Aorta (tissue), 5 donors: ENCODE results near the gene IL3. TPM values are rescaled to one million over a fixed set of nuclear protein-coding genes. Genes with fewer than 3 reads are reported as not detected.
A peak's percentile ranks its signal among the peaks of the same experiment; 100 is the strongest.

ENCODE experiments used
- ATAC-seq: fragments of 200-7000 bp; cut with Tn5 transposase; one replicate; pipeline ENCODE4 v1.9.1; 2022; ENCODE audit warnings: moderate library complexity; ENCODE audit not compliant: low FRiP score
- DNase-seq, 2 donors: peaks; one replicate each; pipeline ENCODE4 v3.0.0-alpha.2; 2020
- H3K27ac ChIP-seq, 2 donors: one replicate each; pipeline ENCODE4 v1.5.1; 2013; ENCODE audit warnings: low read length in 2 of 2, mild to moderate bottlenecking in 2 of 2, moderate library complexity in 2 of 2, control low read depth in 1 of 2, inconsistent platforms in 1 of 2, low read depth in 1 of 2
- H3K27me3 ChIP-seq, 2 donors: one replicate each; pipeline ENCODE4 v1.6.1; 2013; ENCODE audit warnings: control low read depth in 1 of 2, low read length in 1 of 2, mild to moderate bottlenecking in 1 of 2, moderate library complexity in 1 of 2; ENCODE audit not compliant: insufficient read depth in 2 of 2, control insufficient read depth in 1 of 2
- H3K36me3 ChIP-seq, 2 donors: one replicate each; pipeline ENCODE4 v1.6.1; 2013; ENCODE audit warnings: control low read depth in 1 of 2, low read length in 1 of 2, mild to moderate bottlenecking in 1 of 2; ENCODE audit not compliant: insufficient read depth in 2 of 2, control insufficient read depth in 1 of 2
- H3K4me1 ChIP-seq, 2 donors: one replicate each; pipeline ENCODE4 v1.6.1; 2013; ENCODE audit warnings: low read length in 2 of 2, control low read depth in 1 of 2, mild to moderate bottlenecking in 1 of 2, moderate library complexity in 1 of 2; ENCODE audit not compliant: insufficient read depth in 2 of 2, control insufficient read depth in 1 of 2
- H3K4me3 ChIP-seq, 2 donors: one replicate each; pipeline ENCODE4 v1.5.1; 2013; ENCODE audit warnings: low read length in 2 of 2, control low read depth in 1 of 2, mild to moderate bottlenecking in 1 of 2
- H3K9me3 ChIP-seq: one replicate; pipeline ENCODE4 v1.6.1; 2013; ENCODE audit warnings: mild to moderate bottlenecking, low read length; ENCODE audit not compliant: control insufficient read depth
- WGBS, 2 donors: extraction: QIAGEN DNeasy Blood & Tissue Kit; methylation state at CpG; one replicate each; pipeline ENCODE4 v1.1.7; 2013; 5-methylcytosine and 5-hydroxymethylcytosine counted together
- intact Hi-C, 2 donors: fragments of 100-400 bp; cut with DNase I; formaldehyde crosslinking; loops; one replicate each; pipeline versions ENCODE4 v1.14.2 to v1.15.0; 2022
- long read RNA-seq, 2 donors: library from polyadenylated mRNA; unstranded; transcript quantifications; one replicate each; pipeline ENCODE4 v2.0.0, GENCODE V29; 2020 to 2021
- polyA plus RNA-seq, 2 donors: library from polyadenylated mRNA; stranded (reverse); fragments of 200-250 nt; gene quantifications; one replicate each; pipeline ENCODE4 v1.2.3, GENCODE V29; 2013
- total RNA-seq, 2 donors: library from RNA; stranded (reverse); fragmentation: NEBNext Ultra II Directional; extraction: Animal tissue kit (Norgen Biotek cat#: 25700); gene quantifications; one replicate each; pipeline ENCODE4 v1.2.1, GENCODE V29; 2021
- donor health status: healthy with polysubstance abuse.
- donor health status: Bipolar disorder and iron deficiency.
- donor health status: DM: no; HTN: no; CAD: no.
- donor health status: DM: no; HTN: no; CAD: no.
- donor health status: DM: yes; HTN: yes; CAD: no.

The IL3 gene, protein sequence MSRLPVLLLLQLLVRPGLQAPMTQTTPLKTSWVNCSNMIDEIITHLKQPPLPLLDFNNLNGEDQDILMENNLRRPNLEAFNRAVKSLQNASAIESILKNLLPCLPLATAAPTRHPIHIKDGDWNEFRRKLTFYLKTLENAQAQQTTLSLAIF
- total RNA-seq, result not detected
- not detected for polyA plus RNA-seq
- long read RNA-seq, donor 1, result 0 reads
- long read RNA-seq, donor 2, result 0 reads

GRCh38 chr5:132060501-132061161, at the start of gene IL3:
IL3 (plus strand) TSS chr5:132060655; CDS start chr5:132060707, 52 bp downstream.
- Histone ChIP-seq H3K4me3 (no peak within 1 kb of the TSS), H3K27me3 (no peaks in the 10 kb centered on the region), H3K36me3 (no peaks in the 10 kb centered on the region), H3K4me1 (no peaks in the 10 kb centered on the region), H3K27ac (no peak within 1 kb of the TSS), H3K9me3 (no peaks in the 10 kb centered on the region)
- no peak for ATAC-seq
- WGBS, 2 donors, result 91 to 93% methylated on average over 16 of the region's 16 CpGs
- intact Hi-C loops, result loop anchor here in 1 of 2 donors (10.0 kb wide), 2 partner anchors 74 to 124 kb away; no protein-coding TSS in a partner anchor
- DNase-seq, result peak; percentile 14 to 65

GRCh38 chr5:132010989-132011621, 49.4 kb upstream of the IL3 start:
- peak; percentile 49 to 50 for DNase-seq

DNA sequence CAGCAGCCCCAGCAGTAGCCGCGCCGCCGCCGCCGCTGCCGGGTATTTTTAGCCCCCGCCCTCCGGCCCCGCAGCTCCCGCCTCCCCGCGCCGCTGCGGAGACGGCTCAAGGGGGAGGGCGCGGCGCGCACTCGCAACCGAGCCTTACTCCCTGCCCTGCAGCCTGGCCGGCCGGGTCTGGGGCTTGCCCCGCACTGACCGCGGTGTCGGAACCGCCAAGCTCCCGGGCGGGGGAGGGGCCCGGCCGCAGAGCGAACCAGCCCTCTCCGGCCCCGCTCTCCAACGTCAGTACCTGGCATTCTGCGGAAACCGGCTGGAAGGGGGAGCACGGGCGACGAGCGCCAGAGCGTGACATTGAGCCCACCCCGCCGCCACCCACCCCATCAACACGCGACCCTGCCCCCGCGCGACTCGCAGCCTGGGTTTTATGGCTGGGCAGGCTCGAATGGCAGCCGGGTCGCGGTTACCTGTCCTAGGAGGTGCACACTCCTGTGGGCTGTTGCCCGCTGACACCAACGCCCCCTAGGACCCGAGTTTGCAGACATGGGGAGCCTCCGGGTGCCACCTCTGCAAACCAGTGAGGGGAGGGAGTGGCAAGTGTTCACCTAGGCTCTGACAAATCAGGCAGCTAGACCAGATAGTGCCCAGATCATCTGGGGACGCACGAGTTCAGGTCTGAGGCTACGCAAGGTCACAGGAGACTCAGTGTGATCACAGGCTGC, 48.7 kb upstream of the IL3 start, which contains the start of gene ACSL6:
TSS of gene ACSL6 (minus strand) at position 37 of the 722 bp plus-strand sequence. CDS start 105 bp downstream, outside the sequence.
- DNase-seq, result peak; percentile 40 to 82

More at GRCh38 chr5:132010989-132011621, 49.4 kb upstream of the IL3 start:
- Histone ChIP-seq H3K4me1 (no peaks in the 10 kb centered on the region), H3K9me3 (no peaks in the 10 kb centered on the region), H3K4me3 (peak overlapping the region; percentile 20 to 65), H3K27me3 (no peaks in the 10 kb centered on the region), H3K36me3 (no peaks in the 10 kb centered on the region), H3K27ac (no peak overlapping the region)
- intact Hi-C loops, result no loop called here
- ATAC-seq, result no peak
- WGBS, 2 donors, result 4 to 5% methylated on average over 42 to 46 of the region's 46 CpGs

GRCh38 chr5:132012371-132013005, 48.0 kb upstream of the IL3 start:
- H3K27me3 ChIP-seq, result no peaks in the 10 kb centered on the region
- DNase-seq, result peak; percentile 64 to 87
- no peaks in the 10 kb centered on the region for H3K4me1 ChIP-seq
- no peaks in the 10 kb centered on the region for H3K9me3 ChIP-seq
- WGBS, 2 donors, result 30 to 37% methylated on average over 6 to 7 of the region's 7 CpGs
- H3K27ac ChIP-seq, result no peak overlapping the region
- peak; percentile 53 for ATAC-seq
- intact Hi-C loops, result no loop called here
- no peaks in the 10 kb centered on the region for H3K36me3 ChIP-seq
- H3K4me3 ChIP-seq, result no peak overlapping the region

More for the DNA sequence above, 48.7 kb upstream of the IL3 start, which contains the start of gene ACSL6:
- H3K4me3 ChIP-seq, result peak within 1 kb of the TSS; percentile 20 to 65
- ATAC-seq, result peak; percentile 8
- intact Hi-C loops, result no loop called here
- no peaks in the 10 kb centered on the region for H3K4me1 ChIP-seq
- WGBS, 2 donors, result 4% methylated on average over 43 to 63 of the region's 63 CpGs
- no peaks in the 10 kb centered on the region for H3K36me3 ChIP-seq
- no peak within 1 kb of the TSS for H3K27ac ChIP-seq
- H3K9me3 ChIP-seq, result no peaks in the 10 kb centered on the region
- no peaks in the 10 kb centered on the region for H3K27me3 ChIP-seq

DNA sequence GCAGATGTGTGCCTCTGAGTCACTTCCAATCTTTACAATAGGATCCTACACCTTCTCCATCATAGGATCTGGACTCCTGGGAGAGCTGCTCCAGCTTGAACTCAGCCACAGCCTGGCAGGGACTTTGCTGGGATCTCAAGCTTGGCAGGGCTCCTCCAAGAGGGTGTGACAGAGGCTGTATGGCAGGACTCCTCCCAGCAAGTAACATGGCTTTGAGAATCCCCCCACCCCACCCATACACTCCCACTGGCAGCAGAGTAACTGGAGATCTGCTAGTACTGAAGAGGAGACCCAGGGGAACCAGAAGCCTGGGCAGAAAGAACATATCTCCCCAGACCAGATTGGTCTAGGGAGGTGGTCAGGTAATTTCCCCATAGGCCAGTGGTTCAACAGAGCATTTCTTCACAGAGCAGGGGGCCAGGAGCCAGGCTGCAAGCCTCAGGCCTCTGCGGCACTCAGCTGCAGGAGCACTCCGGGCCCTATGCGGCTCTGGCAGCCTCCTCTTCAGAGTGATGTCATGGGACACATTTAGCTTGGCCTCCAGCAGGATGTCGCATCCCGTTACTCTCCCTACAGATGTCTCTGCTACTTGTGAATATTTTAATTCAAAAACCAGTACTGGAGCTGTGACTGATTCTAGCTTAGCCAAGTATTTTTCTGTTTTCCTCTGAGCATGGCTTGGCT, 47.3 kb upstream of the IL3 start:
- peak; percentile 18 to 32 for DNase-seq
- Histone ChIP-seq H3K27me3 (no peaks in the 10 kb centered on the region), H3K9me3 (no peaks in the 10 kb centered on the region), H3K4me3 (no peak overlapping the region), H3K4me1 (no peaks in the 10 kb centered on the region), H3K27ac (no peak overlapping the region), H3K36me3 (no peaks in the 10 kb centered on the region)
- WGBS, 2 donors, result 75 to 83% methylated on average over 5 of the region's 5 CpGs
- intact Hi-C loops, result no loop called here
- no peak for ATAC-seq

- 85 to 90% methylated on average over 2 of the region's 2 CpGs for WGBS, 2 donors
- no peak overlapping the region for H3K27ac ChIP-seq
- H3K4me1 ChIP-seq, result no peaks in the 10 kb centered on the region
- H3K27me3 ChIP-seq, result no peaks in the 10 kb centered on the region
- no peaks in the 10 kb centered on the region for H3K9me3 ChIP-seq
- no peak overlapping the region for H3K4me3 ChIP-seq
- DNase-seq, result peak; percentile 12 to 40
- no peak for ATAC-seq
- intact Hi-C loops, result no loop called here
- H3K36me3 ChIP-seq, result no peaks in the 10 kb centered on the region
These were observed 46.7 kb upstream of the IL3 start for GRCh38 chr5:132013711-132014110.

DNA sequence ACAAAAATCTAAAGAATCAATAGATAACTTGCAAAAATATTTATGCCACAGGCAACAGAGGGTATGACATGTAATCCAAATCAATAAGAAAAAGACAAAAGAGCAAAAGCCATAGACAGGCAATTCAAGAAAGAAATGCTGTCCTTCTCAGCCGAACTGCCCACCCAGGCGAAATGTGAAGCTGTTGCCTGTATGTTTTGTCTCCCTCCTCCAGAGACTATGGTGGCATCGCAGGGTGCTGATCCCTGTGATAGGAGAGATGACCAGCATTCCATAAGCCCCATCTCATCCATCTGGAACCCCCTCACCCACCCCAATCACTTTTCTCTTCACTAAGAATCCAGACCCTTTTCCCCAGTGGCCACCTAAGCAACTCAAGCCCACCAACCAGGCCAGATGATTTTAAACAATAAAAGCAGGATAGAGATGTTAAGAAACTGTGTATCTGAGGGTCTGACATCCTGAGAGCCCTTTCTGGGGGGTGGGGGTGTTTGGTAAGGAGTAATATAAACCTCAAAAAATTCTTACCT, 43.7 kb upstream of the IL3 start:
- no peak overlapping the region for H3K27ac ChIP-seq
- no peaks in the 10 kb centered on the region for H3K9me3 ChIP-seq
- intact Hi-C loops, result no loop called here
- H3K4me1 ChIP-seq, result no peaks in the 10 kb centered on the region
- 79 to 83% methylated on average over 3 of the region's 3 CpGs for WGBS, 2 donors
- DNase-seq (no peak), ATAC-seq (no peak)
- H3K4me3 ChIP-seq, result no peak overlapping the region
- no peaks in the 10 kb centered on the region for H3K27me3 ChIP-seq
- no peaks in the 10 kb centered on the region for H3K36me3 ChIP-seq
